DMS 273 (cell line): ENCODE data around the gene HDAC1.
A peak's percentile ranks its signal among the peaks of the same experiment; 100 is the strongest.
"Not testable (repeated sequence)": the region's sequence is repeated elsewhere in the genome, so short reads cannot be mapped to it uniquely, and the experiment has no call there.

Experiments used
- DNase-seq: peaks from one replicate; lab custom pipeline; 2025; ENCODE audit not compliant: unreplicated experiment; lab: John Stamatoyannopoulos, UW

Gene HDAC1

DNA sequence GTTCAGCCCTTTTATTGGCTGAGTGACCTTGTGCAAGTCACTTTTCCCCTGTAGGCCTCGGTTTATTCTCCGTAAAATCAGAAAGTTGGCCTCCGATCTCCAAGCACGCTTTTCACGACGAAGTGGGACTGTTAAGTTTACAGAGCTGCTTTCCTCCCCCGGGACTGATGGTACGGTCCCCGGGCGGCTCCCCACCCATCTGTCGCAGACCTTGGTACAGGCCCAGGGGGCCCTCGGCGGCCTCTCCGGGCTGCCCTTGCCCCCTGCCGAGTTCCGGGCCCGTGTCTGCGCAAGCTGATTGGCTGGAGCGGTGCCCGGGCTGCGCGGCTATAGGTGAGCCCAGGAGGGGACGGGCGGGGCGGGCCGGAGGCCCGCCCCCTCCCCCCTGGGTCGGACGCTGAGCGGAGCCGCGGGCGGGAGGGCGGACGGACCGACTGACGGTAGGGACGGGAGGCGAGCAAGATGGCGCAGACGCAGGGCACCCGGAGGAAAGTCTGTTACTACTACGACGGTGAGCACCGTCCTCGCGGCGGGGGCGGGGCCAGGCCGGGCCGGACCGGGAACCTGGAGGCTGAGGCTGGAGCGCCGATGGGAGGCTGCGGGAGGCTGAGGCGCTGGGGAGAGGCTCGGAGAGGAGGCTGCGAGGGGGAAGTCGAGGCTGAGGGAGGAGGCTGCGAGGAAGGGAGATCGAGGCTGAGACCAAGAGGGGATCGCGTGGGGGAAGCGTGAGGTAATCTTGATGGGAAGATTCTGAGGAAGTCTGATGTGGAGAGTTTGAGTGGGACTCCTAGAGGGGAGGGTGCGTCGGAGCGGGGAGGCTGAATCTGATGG lies at the start of gene HDAC1:
Gene HDAC1, plus strand, starts transcription at position 376 of the 831 bp plus-strand sequence. Its CDS starts 87 bp downstream, at position 463.
- peak; percentile 98 for DNase-seq

DNA sequence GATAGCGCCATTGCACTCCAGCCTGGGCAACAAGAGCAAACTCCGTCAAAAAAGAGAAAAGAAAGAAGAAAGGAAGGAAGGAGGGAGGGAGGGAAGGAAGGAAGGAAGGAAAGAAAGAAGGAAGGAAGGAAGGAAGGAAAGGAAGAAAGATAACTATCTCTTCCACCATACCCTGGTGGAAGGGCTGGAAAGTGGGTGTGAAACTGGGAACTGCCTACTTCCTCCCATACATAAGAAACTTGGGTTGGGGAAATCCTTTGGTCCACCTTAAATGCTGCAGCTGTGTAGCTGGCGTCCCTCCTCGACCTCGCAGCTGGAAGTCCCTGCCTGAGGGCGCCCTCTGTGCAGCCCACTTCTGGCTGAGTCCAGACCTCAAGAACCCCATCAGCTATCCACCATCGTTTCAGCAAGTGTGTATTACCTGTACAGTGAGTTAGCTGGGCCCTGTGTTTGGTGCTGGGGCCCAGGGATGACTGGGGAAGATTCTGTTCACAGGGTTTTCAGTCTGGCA lies 49.5 kb upstream of the HDAC1 start:
- peak; percentile 44 for DNase-seq

DNA sequence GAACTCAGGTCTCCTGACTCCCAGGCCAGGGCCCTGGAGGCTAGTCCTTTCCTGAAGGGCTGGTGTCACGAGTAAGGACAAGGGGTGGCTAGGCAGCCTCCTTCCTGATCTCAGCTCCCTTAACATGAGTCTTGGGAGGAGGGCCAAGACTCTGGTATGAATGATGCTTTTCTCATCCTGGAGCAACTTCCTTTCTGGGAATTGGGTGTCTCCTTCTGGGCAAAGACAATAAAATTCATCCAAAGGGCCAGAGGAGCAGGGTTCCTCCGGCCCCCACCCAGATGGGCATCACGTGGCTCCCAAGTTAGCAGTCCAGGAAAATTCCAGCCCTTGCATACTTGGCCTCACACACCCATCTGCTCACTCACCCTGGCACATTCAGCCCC lies 45.0 kb upstream of the HDAC1 start, which contains the start of gene FAM167B:
Gene FAM167B, plus strand, starts transcription at position 335 of the 386 bp plus-strand sequence. CDS start 200 bp downstream, outside the sequence.
- DNase-seq = no peak

DNA sequence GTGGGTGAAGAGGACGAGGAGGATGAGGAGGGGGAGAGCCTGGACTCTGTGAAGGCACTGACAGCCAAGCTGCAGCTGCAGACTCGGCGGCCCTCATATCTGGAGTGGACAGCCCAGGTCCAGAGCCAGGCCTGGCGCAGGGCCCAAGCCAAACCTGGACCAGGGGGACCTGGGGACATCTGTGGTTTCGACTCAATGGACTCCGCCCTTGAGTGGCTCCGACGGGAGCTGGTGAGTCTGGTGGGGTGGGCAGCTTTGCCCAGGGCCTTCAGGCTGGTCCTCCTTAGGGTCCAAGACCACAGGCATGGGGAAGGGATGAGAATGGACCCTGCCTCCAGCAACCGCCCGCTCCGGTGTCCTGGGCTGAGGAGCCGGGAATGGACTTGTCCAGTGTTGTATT lies 44.4 kb upstream of the HDAC1 start:
- no peak for DNase-seq

DNA sequence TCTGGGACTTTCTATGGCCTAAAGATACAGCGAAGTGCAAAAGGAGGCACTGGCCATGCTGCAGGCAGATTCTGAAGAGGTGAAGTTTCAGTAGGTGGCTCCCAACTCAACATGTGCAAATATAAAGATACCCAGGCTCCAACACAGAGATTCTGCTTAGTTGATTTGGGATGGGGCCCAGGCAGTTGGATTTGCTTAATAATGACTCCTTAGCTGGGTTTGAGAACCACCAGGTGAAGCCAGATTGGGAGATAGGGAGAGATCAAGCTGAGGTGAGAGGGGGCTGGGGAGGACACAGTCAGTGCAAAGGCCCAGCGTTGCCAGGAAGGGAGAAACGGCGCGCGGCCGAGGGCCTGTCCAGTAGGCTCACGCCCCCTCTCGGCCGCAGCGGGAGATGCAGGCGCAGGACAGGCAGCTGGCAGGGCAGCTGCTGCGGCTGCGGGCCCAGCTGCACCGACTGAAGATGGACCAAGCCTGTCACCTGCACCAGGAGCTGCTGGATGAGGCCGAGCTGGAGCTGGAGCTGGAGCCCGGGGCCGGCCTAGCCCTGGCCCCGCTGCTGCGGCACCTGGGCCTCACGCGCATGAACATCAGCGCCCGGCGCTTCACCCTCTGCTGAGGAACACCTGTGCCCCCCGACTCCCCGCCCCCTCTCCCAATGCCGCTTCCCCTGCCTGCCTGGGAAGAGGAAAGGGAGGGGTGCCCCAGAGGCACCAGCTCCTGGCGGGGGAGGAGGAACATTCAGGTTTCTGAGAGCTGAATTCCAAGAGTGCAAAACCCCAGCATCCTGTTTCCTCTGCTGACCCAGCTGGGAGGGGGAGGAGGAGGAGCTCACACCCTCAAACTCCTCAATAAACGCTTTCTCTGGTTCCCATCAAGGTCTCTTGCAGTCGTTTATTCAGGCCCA lies 43.6 kb upstream of the HDAC1 start:
- DNase-seq = peak; percentile 94

DNA sequence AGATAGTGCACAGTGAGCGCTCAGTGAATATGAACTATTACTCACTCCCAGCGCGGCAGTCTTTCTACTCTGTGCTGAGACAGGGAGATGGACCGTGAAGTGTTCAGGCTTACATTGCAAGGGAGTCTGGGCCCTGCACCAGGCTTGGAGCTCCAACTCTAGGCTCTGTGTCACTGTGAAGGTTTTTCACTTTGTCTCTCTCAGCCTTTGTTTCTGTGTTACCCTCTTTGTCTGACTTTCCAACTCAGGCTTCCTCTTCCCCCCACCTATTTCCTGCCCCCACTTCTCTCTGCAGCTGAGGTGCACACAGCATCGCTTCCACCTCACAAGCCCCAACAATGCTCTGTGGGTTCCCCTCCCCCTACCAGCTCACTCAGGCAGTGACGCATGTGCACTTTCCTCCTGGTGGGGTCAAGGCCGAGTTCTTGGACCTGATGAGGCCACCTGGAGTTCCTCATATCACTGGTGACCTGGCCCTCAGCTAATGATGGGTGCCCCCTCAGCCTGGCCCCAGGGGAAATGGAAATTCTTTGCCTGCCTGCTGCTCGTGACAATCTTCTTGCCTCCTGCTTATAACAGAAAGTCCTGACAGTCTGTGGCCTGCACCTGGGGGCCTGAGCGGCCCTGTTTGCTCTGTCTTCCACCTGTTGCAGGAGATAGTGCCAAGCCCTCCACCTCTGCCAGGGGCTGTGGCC lies 41.9 kb upstream of the HDAC1 start:
- DNase-seq = no peak

DNA sequence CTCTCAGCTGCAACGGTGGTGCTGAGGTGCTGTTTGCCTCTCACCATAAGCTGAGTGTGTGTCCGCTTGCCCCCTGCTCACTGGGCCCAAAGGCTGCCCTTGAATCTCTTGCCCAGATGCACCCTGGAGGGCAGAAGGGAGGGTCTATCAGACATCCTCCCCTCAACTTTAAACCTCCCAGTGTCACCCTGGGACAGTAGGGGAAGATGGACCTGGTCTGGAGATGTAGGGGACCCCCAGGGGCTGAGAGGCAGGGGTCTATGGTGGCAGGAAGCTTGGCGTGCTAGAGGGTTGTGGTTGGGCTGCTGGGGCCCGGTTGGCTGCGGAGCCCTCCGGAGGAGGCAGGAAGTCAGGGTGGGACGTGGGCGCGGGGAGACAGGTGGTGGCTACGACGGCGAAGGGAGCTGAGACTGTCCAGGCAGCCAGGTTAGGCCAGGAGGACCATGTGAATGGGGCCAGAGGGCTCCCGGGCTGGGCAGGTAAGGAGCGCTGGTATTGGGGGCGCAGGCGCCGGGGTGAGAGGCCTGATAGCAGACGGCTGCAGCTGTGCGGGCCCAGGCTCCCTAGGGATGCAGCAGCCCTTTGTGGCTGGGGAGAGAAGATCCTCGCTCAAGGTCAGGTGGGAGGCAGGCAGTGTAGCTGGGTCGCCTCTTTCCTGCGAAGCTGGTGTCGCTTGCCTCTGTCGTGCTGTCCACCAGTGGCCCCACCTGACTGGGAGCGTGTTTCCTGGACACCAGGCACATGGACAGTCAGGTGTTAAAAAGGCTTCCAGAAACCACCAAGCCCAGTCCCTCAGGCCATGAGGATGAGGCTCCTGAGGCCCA lies 40.8 kb upstream of the HDAC1 start, which contains the start of gene LCK:
Gene LCK, plus strand, starts transcription at position 373 of the 824 bp plus-strand sequence. CDS start 23,065 bp downstream, outside the sequence.
- DNase-seq = no peak

DNA sequence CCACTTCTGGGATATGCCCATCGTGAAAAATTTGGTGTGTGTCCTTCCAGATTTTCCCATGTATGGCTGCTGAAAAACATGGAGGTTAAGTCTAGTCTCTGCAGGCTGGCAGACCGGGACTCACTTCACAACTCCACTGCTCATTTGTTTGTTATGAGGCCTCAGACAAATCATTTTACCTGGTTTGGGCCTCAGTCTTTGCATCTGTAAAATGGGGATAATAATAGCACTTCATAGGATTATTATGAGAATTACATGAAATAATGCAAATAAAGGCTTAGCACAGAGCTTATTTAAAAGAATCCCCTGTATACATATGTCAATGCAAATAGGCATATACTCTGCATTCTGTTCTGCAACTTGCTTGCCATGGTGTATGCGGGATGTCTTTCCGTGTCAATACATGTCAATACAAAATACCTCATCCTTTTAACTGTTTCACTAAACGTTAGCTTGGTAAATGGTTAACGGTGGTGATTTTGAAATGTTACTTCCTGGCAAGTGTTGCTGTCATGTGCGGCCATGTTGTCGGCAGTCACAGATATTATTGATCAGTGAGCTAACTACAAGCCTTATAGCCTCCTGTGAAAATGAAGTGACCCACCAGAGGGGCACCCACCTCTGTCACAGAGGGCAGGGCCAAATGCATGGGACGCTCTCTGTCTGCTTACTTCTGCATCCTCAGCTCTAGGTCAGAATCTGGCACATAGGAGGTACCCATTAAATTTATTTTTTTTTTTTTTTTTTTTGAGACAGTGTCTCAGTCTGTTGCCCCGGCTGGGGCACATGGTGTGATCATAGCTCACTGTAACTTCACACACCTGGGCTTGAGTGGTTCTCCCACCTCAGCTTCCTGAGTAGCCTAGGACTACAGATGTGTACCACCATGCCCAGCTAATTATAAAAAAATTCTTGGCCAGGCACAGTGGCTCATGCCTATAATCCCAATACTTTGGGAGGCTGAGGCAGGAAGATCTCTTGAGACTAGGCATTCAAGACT lies 36.5 kb upstream of the HDAC1 start:
- no peak for DNase-seq

DNA sequence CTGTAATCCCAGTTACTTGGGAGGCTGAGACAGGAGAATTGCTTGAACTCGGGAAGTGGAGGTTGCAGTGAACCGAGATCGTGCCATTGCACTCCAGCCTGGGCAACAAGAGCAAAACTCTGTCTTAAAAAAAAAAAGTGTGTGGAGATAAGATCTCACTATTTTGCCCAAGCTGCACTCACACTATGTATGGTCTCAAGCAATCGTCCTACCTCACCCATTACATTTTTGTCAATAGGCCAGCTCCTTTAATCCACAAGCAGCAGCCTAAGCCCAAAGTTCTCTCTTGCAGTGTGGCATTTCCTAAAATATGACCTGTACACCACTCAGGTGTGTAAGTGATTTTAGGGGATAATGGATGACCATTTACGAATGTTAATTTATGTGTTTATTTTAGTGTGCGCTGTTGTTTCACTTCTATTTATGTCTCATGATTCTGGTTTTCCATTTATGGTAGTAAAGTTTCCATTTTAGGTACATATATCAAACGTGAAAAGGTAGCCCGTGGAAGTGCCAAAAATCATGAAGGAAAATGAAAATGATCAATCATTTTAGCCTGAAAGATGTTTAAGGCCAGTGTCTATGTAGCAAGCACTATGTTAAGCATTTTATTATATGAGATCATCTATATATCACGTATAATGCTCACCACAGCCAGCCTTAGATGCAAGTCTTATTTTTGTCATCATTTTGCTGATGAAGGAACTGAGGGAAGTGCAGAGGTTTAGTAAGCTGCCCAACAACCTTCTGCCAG lies 35.2 kb upstream of the HDAC1 start:
- DNase-seq = no peak

DNA sequence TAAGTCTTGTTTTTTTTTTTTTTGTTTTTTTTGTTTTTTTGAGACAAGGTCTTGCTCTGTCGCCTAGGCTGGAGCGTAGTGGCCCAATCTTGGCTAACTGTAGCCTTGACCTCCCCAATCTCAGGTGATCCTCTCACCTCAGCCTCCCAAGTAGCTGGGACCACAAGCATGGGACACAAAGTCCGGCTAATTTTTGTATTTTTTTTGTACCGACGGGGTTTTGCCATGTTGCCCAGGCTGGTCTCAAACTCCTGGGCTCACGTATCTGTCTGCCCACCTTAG lies 34.7 kb upstream of the HDAC1 start:
- no peak for DNase-seq

DNA sequence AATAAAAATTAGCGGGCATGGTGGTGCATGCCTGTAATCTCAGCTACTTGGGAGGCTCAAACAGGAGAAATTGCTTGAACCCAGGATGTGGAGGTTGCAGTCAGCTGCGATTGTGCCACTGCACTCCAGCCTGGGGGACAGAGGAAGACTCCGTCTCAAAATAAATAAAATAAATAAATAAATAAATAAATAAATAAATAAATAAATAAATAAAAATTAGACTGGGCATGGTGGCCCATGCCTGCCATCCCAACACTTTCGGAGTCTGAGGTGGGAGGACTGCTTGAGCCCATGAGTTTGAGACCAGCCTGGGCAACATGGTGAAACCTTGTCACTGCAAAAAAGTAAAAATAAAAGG lies 28.7 kb upstream of the HDAC1 start:
- not testable (repeated sequence) for DNase-seq

DNA sequence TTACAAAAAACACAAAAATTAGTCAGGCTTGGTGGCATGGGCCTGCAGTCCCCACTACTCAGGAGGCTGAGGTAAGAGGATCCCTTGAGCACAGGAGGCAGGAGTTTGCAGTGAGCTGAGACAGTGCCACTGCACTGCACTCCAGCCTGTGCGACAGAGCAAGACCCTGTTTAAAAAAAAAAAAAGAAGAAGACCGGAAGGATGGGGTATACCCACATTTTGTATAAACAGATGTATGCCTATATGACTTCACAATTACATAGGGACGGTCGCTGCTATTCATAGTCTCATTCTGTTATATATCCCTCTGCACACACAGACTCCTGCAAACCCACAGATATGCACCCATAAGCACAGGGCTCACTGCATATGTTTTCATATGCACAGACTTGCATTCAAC lies 28.1 kb upstream of the HDAC1 start:
- DNase-seq = no peak

DNA sequence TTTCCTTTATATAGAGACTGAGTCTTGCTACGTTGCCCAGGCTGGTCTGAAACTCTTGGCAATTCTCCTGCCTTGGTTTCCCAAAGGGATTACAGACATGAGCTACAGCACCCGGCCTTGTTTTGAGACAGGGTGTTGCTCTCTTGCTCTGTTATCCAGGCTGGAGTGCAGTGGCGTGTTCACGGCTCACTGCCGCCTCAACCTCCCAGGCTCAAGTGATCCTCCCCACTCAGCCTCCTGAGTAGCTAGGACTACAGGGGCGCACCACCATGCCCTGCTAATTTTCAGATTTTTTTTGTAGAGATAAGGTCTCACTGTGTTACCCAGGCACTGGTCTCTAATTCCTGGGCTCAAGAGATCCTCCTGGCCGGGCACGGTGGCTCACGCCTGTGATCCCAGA lies 26.0 kb upstream of the HDAC1 start:
- no peak for DNase-seq

DNA sequence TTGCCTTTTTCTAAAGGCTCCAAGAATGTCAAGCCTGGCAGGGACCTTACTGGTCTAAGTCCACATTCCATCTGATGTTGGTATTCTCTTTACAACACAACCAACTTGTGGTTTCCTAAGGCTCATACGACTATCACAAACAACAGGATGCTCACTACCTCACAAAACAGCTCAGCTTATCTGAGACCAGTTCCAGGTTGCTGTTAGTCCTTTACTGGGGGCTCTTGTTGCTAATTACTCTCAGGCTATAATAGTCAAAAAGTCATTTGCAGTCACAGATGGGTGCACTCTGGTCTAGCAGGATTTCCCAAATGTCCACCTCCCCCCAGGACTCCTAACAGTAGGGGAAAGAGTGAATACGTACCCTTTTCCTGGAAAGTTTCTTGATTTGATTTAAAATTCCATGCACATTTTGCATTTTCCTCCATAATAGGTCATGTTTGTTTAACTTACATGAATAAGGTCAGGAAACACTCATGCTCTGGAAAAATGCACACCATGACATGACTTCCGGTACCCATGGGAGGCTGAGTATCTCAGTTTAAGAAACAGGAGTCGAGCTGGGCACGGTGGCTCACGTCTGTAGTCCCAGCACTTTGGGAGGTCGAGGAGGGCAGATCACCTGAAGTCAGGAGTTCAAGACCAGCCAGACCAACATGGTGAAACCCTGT lies 24.8 kb upstream of the HDAC1 start:
- DNase-seq = no peak

DNA sequence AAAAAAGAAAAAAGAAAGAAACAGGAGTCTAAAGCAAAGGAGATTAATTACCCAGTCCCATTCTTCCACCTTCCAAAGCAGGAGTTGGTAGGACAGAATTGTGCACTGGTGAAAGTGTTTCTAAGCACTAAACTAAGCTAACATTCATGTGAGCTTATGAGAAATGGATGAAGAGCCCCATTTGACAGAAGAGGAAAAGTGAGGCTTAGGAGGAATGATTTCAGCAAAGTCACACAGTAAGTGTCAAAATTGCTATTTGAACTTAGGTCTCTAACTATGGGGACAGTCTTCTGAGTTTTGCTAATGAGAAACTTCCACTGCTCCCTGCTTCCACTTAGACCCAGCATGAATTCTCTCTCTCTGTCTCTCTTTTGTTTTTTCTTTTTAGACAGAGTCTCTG lies 22.1 kb upstream of the HDAC1 start:
- DNase-seq = no peak

DNA sequence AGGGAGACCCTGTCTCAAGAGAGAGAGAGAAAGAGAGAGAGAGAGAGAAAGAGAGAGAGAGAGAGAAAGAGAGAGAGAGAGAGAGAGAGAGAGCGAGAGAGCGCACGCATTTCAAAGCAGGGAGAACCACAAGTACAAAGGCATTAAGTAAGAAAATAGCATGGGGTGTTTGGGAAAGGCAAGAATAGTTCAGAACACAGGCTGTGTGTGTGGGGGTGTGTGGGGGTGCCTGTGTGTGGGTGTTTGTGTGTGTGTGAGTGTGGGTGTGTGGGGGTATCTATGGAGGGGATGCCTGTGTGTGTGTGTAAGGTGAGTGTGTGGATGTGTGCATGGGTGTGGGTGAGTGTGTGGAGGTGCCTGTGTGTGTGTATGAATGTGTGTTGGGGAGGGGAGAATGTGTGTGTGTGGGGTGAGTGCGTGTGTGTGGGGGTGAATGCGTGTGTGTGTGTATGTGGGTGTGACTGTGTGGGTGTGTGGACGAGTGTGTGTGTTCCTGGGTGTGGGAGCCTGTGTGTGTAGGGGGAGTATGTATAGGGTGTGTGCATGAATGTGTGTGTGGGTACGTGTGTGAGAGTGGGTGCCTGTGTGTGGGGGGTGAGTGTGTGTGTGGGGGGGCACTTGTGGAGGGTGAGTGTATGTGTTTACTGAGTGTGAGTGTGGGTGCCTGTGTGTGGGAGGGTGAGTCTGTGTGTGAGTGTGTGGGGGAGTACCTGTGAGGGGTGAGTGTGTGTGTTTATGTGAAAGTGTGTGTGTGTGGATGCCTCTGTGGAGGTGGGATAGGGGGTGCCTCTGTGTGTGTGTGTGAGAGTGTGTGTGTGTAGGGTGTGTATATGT lies 19.1 kb upstream of the HDAC1 start:
- no peak for DNase-seq
